Sigmoid colon (tissue), 7 donors: ENCODE measurements around the gene TOGARAM1. TPM values are rescaled to one million over a fixed set of nuclear protein-coding genes. Genes with fewer than 3 reads are reported as not detected.

Source experiments
- DNase-seq: peaks from one replicate; pipeline ENCODE4 v3.0.0-alpha.2; 2019
- H3K27ac ChIP-seq, 4 donors: fragments of 200-600 bp; sonication (generic); one replicate each; pipeline ENCODE4 v1.5.1; 2016 to 2019; ENCODE audit warnings: mild to moderate bottlenecking in 1 of 4
- H3K27me3 ChIP-seq, 3 donors: fragments of 200-600 bp; sonication (generic); one replicate each; pipeline ENCODE4 v1.5.1; 2019; ENCODE audit warnings: mild to moderate bottlenecking in 1 of 3
- H3K36me3 ChIP-seq, 4 donors: fragments of 200-600 bp; sonication (generic); one replicate each; pipeline ENCODE4 v1.5.1; 2016 to 2019
- H3K4me1 ChIP-seq, 4 donors: fragments of 200-600 bp; sonication (generic); one replicate each; pipeline ENCODE4 v1.5.1; 2017 to 2019
- H3K4me3 ChIP-seq, 4 donors: fragments of 200-600 bp; sonication (generic); one replicate each; pipeline ENCODE4 v1.5.1; 2017 to 2019; ENCODE audit warnings: mild to moderate bottlenecking in 2 of 4, moderate library complexity in 1 of 4
- H3K9me3 ChIP-seq, 4 donors: fragments of 200-600 bp in 3 of 4; sonication (generic) in 3 of 4; one replicate each; pipeline versions ENCODE4 v1.5.1 to v1.6.1; 2013 to 2019
- EP300 ChIP-seq, 4 donors: sonication (generic); formaldehyde crosslinking; IDR thresholded peaks; one replicate each; pipeline ENCODE4 v1.6.1; 2017; ENCODE audit warnings: antibody characterized with exemption in 4 of 4
- POLR2A ChIP-seq, 2 donors: fragments of 450-650 bp; IDR thresholded peaks; one replicate each; pipeline ENCODE4 v1.6.1; 2016; ENCODE audit warnings: antibody characterized with exemption in 2 of 2, mild to moderate bottlenecking in 2 of 2, moderate library complexity in 2 of 2
- POLR2AphosphoS5 ChIP-seq, 4 donors: sonication (generic); formaldehyde crosslinking; IDR thresholded peaks; one replicate each; pipeline ENCODE4 v1.6.1; 2017; ENCODE audit warnings: antibody characterized with exemption in 4 of 4
- WGBS, 2 donors: extraction: QIAGEN DNeasy Blood & Tissue Kit; methylation state at CpG; one replicate each; pipeline ENCODE4 v1.1.7; 2013; 5-methylcytosine and 5-hydroxymethylcytosine counted together
- intact Hi-C: fragments of 100-400 bp; cut with DNase I; formaldehyde crosslinking; loops from one replicate; pipeline ENCODE4 v1.15.1; 2023
- polyA plus RNA-seq, 3 donors: library from polyadenylated mRNA; stranded (reverse); fragments of 200-250 nt; gene quantifications; one replicate each; pipeline ENCODE4 v1.2.3, GENCODE V29; 2013
- total RNA-seq, 4 donors: library from RNA; depleted of rRNA; stranded (reverse); fragments of >200 nt; gene quantifications; one replicate each; pipeline ENCODE4 v1.1.0, GENCODE V29; 2016
- TF ChIP-seq, protein P1 (sequence below), 4 experiments: fragments of 450-650 bp in 3 of 4; fragments of 200-600 bp in 1 of 4; IDR thresholded peaks; one replicate each; pipeline ENCODE4 v1.5.1; 2016 to 2019; ENCODE audit warnings: antibody characterized with exemption in 4 of 4, mild to moderate bottlenecking in 3 of 4, moderate library complexity in 2 of 4
- donor health status: healthy with polysubstance abuse.
- donor health status: Bipolar disorder and iron deficiency.
- donor health status: healthy.

The TOGARAM1 gene
- total and polyA plus RNA-seq, 7 donors, result 2.8 to 27.1 (median 14.3) TPM

GRCh38 chr14:45038256-45038655 is 76.3 kb downstream of the TOGARAM1 start:
- intact Hi-C loops, result no loop called here
- 86 to 99% methylated on average over 5 of the region's 5 CpGs for WGBS, 2 donors
- Histone ChIP-seq H3K4me3 (no peak overlapping the region), H3K27me3 (no peaks in the 10 kb centered on the region), H3K9me3 (no peaks in the 10 kb centered on the region), H3K27ac (no peak overlapping the region), H3K4me1 (no peaks in the 10 kb centered on the region), H3K36me3 (peaks cover 0 to 47% (median 13%) of the 10 kb centered on the region in 4 donors)
- DNase-seq, result no peak
- TF ChIP-seq POLR2AphosphoS5 (IDR thresholded peaks at IDR 0.05) (no peak), POLR2A (IDR thresholded peaks at IDR 0.05) (no peak), EP300 (IDR thresholded peaks at IDR 0.05) (no peak)
- TF ChIP-seq, protein P1, sequence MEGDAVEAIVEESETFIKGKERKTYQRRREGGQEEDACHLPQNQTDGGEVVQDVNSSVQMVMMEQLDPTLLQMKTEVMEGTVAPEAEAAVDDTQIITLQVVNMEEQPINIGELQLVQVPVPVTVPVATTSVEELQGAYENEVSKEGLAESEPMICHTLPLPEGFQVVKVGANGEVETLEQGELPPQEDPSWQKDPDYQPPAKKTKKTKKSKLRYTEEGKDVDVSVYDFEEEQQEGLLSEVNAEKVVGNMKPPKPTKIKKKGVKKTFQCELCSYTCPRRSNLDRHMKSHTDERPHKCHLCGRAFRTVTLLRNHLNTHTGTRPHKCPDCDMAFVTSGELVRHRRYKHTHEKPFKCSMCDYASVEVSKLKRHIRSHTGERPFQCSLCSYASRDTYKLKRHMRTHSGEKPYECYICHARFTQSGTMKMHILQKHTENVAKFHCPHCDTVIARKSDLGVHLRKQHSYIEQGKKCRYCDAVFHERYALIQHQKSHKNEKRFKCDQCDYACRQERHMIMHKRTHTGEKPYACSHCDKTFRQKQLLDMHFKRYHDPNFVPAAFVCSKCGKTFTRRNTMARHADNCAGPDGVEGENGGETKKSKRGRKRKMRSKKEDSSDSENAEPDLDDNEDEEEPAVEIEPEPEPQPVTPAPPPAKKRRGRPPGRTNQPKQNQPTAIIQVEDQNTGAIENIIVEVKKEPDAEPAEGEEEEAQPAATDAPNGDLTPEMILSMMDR (IDR thresholded peaks at IDR 0.05), result no peak

- Histone ChIP-seq H3K27ac (no peak overlapping the region), H3K9me3 (no peaks in the 10 kb centered on the region), H3K4me1 (no peaks in the 10 kb centered on the region), H3K27me3 (no peaks in the 10 kb centered on the region), H3K4me3 (no peak overlapping the region), H3K36me3 (peaks cover 0 to 46% (median 12%) of the 10 kb centered on the region in 4 donors)
- no peak for TF ChIP-seq POLR2A (IDR thresholded peaks at IDR 0.05)
- TF ChIP-seq, protein P1 (IDR thresholded peaks at IDR 0.05), result no peak
- no peak for TF ChIP-seq POLR2AphosphoS5 (IDR thresholded peaks at IDR 0.05)
- no peak for TF ChIP-seq EP300 (IDR thresholded peaks at IDR 0.05)
- intact Hi-C loops, result no loop called here
- WGBS, 2 donors, result 96 to 98% methylated on average over 5 of the region's 5 CpGs
- no peak for DNase-seq
Measured at GRCh38 chr14:45038865-45039264, 76.9 kb downstream of the TOGARAM1 start.

DNA sequence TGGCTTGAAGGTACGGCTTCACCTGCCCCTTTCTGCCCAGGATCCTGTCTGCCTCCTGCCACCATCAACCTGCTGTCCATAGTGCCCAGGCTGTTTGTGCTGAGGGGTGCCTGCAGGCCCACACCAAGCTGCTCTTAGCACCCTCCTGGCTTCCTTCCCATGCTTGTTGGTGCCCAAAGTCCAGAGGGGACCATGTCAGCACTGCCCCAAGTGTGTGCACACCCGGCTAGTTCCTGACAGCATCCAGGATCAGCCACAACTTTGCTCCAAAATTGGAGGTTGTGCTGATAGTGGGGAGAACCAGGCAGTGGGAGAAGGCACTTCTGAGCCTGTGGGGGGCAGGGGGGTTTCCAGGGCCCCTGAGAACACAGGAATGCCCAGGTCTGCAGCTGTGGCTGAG is 77.4 kb downstream of the TOGARAM1 start:
- Histone ChIP-seq H3K4me3 (no peak overlapping the region), H3K27me3 (no peaks in the 10 kb centered on the region), H3K27ac (no peak overlapping the region), H3K4me1 (no peaks in the 10 kb centered on the region), H3K9me3 (no peaks in the 10 kb centered on the region), H3K36me3 (peaks cover 0 to 46% (median 14%) of the 10 kb centered on the region in 4 donors)
- intact Hi-C loops, result no loop called here
- TF ChIP-seq, protein P1 (IDR thresholded peaks at IDR 0.05), result no peak
- TF ChIP-seq EP300 (IDR thresholded peaks at IDR 0.05) (no peak), POLR2AphosphoS5 (IDR thresholded peaks at IDR 0.05) (no peak), POLR2A (IDR thresholded peaks at IDR 0.05) (no peak)
- 95 to 96% methylated on average over 2 of the region's 2 CpGs for WGBS, 2 donors
- no peak for DNase-seq

DNA sequence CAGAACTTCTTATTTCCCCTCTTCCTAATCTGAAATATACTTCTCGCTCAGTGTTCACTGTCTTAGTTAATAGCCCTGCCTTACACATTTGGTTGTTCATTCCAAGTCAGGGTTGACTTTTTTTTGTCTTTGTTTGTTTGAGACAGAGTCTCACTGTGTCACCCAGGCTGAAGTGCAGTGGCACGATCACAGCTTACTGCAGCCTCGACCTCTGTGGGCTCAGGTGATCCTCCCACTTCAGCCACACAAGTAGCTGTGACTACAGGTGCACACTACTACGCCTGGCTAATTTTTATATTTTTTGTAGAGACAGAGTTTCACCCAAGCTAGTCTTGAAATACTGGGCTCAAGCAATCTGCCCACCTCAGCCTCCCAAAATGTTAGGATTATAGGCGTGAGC is 79.7 kb downstream of the TOGARAM1 start:
- H3K27ac ChIP-seq, result no peak overlapping the region
- intact Hi-C loops, result no loop called here
- no peaks in the 10 kb centered on the region for H3K9me3 ChIP-seq
- no peak for DNase-seq
- H3K4me3 ChIP-seq, result no peak overlapping the region
- 94 to 96% methylated on average over 5 of the region's 5 CpGs for WGBS, 2 donors
- peaks cover 0 to 50% (median 17%) of the 10 kb centered on the region in 4 donors for H3K36me3 ChIP-seq
- H3K4me1 ChIP-seq, result no peaks in the 10 kb centered on the region
- TF ChIP-seq, protein P1 (IDR thresholded peaks at IDR 0.05), result no peak
- TF ChIP-seq POLR2A (IDR thresholded peaks at IDR 0.05), result no peak
- TF ChIP-seq EP300 (IDR thresholded peaks at IDR 0.05), result no peak
- no peaks in the 10 kb centered on the region for H3K27me3 ChIP-seq

GRCh38 chr14:45044638-45045037 is 82.6 kb downstream of the TOGARAM1 start:
- Histone ChIP-seq H3K9me3 (no peaks in the 10 kb centered on the region), H3K27me3 (no peaks in the 10 kb centered on the region), H3K27ac (no peak overlapping the region), H3K4me1 (no peaks in the 10 kb centered on the region), H3K36me3 (peaks cover 0 to 50% (median 6%) of the 10 kb centered on the region in 4 donors), H3K4me3 (no peak overlapping the region)
- intact Hi-C loops, result no loop called here
- 87 to 95% methylated on average over 5 of the region's 5 CpGs for WGBS, 2 donors
- no peak for TF ChIP-seq POLR2AphosphoS5 (IDR thresholded peaks at IDR 0.05)
- no peak for TF ChIP-seq POLR2A (IDR thresholded peaks at IDR 0.05)
- TF ChIP-seq, protein P1 (IDR thresholded peaks at IDR 0.05), result no peak
- TF ChIP-seq EP300 (IDR thresholded peaks at IDR 0.05), result no peak
- DNase-seq, result no peak
